CD1c-positive myeloid dendritic cell (primary cell): Measurements from ENCODE around the gene UBB.

Experiments used
- DNase-seq: peaks from one replicate; pipeline ENCODE4 v3.0.0-alpha.2; 2016; ENCODE audit errors: extremely low spot score

The UBB gene

DNA sequence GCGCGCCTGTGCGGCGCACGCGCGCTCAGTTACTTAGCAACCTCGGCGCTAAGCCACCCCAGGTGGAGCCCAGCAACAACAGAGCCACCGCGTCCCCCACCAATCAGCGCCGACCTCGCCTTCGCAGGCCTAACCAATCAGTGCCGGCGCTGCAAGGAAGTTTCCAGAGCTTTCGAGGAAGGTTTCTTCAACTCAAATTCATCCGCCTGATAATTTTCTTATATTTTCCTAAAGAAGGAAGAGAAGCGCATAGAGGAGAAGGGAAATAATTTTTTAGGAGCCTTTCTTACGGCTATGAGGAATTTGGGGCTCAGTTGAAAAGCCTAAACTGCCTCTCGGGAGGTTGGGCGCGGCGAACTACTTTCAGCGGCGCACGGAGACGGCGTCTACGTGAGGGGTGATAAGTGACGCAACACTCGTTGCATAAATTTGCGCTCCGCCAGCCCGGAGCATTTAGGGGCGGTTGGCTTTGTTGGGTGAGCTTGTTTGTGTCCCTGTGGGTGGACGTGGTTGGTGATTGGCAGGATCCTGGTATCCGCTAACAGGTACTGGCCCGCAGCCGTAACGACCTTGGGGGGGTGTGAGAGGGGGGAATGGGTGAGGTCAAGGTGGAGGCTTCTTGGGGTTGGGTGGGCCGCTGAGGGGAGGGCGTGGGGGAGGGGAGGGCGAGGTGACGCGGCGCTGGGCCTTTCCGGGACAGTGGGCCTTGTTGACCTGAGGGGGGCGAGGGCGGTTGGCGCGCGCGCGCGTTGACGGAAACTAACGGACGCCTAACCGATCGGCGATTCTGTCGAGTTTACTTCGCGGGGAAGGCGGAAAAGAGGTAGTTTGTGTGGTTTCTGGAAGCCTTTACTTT, at the start of gene UBB:
UBB (plus strand) TSS at position 452 of the 856 bp plus-strand sequence. CDS start 817 bp downstream, outside the sequence.
- DNase-seq, result peak; percentile 97

DNA sequence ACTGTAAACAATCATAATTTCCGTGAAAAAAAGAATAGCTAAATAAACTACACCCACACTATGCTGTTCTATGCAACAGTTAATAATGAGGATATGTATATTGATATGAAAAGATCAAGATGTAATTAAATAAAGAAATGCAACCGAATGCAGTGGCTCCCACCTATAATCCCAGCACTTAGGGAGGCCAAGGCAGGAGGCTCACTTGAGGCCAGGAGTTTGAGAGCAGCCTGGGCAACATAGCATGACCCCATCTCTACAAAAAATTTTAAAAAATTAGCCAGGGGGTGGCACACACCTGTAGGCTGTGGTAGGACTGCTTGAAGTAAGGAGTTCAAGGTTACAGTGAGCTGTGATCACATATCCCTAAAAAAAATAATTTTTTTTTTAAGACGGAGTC, 42.5 kb upstream of the UBB start:
- DNase-seq, result no peak

DNA sequence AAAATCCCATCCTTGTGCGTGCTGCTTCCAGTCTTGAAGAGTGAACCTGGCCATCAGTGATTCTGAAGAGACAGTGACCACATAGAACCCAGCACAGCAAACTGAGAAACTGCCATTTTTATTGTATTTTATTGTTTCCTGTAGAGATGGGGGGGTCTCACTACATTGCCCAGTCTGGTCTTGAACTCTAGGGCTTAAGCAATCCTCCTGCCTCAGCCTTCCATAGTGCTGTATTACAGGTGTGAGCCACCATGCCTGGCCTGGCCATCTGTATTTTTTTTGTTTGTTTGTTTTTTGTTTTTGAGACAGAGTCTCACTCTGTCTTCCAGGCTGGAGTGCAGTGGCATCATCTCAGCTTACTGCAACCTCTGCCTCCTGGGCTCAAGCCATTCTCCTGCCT, 41.5 kb upstream of the UBB start:
- no peak for DNase-seq

DNA sequence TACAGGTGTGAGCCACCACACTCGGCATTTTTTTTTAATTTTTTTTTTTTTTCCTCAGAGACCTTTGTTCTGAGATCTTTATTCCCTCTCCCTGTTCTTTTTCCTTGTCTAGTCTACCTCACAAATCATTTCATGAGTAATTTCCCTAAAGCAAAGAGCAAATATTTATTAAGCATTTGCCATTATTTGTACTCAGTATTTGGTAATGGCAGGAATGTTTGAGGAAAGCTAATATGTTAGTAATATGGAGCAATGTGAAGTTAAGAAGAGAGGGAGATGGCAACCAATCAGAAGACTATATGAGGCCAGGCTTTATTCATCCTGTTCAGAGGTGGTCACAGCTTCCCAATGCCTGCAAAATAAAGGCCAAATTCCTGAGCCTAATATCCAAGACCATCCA, 40.9 kb upstream of the UBB start:
- no peak for DNase-seq

DNA sequence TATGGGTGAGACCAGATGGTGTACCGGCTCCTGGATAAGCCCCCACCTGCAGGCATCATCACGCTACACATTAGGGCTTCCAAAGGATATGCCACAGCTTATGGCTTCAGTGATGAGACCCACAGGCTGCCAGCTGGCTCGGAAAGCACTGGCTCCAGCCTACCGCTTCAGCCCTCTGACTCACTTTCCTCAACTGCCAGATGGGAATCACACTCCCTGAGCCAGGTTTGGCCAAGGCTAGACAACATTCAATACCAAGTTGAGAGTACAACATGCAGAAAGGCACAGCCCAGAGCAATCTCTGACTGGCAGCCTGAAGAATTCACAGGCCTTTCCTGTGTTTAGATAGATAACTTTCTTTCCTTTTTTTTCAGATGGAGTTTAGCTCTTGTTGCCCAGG, 37.9 kb upstream of the UBB start:
- DNase-seq, result no peak

DNA sequence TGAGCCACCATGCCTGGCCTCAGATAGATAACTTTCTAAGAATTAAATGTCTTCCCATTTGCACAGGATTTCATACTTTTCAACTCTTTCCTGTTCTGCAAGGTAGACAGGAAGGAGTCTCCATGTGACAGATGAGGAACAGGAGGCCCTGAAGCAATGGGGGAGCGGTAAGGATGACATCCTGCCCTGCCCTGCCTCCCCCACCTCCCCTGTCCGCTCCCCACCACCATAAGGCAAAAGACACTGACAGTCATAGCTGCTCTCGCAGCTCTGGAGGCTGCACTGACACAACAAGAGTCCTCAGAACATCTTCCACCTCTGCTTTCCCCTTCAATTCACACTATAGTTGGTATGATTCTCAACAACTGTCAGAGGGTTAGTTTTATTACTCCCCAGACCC, 37.3 kb upstream of the UBB start:
- no peak for DNase-seq

DNA sequence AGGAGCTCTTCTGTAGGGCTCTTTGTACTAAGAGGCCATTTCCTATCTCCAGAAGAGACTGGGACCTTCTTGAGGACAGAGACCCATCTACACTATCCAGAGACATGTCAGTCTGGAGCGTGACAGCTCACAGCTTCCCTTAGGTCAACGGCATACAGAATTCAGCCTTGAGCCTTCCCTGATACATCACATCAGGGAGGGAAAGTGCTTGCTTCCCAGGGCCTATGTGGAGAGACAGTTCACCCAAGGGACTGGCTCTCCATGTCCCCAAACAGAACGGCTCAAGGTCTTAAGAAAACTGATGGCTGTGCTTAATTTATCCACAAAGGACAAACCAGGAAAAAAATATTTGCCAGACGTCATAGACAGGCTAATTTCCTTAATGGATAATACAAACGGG, 35.3 kb upstream of the UBB start:
- DNase-seq, result no peak

DNA sequence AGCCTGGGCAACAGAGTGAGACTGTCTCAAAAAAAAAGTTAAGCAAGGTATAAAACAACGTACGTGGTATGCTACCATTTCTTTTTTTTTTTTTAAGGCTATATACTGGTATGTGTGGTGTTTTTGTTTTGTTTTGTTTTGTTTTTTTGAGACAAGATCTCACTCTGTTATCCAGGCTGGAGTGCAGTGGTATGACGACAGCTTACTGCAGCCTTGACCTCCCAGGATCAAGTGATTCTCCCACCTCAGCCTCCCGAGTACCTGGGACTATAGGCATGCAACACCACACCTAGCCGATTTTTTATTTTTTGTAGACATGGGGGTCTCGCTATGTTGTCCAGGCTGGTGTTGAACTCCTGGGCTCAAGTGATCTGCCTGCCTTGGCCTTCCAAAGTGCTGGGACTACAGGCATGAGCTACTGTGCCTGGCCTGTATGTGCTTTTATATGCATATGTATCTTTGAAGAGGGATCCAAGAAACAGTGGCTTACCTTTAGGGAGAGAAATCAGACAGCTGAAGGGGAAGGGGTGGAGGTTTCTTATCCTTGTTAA, 34.1 kb upstream of the UBB start:
- DNase-seq, result no peak

DNA sequence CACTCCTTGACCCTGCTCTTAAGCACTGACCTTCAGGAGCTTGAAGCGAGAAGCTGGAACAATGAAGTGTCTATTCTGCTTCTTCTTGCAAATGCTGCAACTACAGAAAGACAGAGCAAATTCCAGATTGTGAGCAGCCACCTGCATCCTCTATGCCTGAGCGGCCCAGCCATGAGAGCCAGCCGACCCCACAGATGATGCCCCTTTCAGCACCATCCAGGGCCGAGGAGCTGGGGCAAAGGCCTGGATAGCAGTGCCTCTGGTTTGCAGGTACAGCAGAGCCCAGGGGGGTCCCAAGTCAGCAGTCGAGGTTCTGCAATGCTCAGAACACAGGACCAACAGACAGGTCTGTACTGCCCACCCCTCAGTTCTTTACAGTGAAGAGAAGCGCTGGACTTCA, 32.3 kb upstream of the UBB start:
- no peak for DNase-seq

DNA sequence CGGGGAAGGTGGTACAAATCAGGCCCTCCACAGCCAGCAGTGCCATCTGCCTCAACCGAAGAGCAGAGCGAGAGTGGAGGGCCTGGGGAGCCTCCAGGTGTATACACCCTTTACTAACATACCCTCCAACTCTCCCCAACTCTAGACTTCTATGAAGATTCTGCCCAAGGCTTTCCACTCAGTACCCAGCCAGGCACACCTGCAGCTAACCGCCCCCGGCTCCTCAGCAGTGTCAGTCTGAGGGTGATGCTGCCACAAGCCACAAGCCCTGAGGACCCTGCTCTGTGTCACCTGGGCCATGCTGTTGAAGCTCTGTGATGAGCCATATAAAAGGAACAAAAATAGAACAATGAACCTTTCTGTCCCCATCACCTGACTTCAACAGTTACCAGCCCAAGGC, 31.5 kb upstream of the UBB start:
- DNase-seq, result no peak

DNA sequence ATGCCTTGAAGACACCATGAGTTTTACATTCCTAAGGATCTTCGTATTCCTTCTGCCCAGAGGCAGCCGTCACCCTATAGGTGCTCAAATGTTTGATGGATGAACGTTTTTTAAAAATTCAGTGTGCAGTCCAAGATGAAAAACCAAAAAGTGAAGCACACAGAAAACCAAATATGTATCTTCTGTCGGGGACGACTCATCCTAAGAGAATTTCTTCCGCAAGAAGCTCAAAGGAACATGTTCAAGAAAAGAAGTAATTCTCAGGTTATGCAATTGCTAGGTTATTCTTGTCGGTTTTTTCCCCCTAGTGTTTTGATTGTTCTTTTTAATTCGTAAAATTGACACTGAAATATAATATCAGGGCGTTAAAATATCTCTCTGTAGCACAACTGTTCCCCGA, 29.1 kb upstream of the UBB start:
- no peak for DNase-seq

DNA sequence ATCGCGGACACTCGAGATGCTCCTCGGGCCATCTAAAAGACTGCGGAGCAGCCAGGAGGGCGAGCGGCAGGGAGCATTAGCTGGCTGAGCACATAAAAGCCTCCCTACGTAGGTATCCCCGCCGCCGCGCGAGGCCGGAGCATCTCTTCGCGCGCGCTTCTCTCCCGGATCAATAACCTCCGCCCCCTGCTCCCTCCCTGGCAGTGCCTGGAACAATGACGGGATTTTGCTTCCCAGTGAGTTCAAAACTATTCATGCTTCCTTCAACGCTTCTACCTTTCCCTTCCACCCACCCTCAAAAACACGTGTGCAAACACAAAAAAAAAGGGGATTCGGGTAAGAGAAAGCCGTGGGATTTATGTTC, 28.6 kb upstream of the UBB start:
- no peak for DNase-seq

DNA sequence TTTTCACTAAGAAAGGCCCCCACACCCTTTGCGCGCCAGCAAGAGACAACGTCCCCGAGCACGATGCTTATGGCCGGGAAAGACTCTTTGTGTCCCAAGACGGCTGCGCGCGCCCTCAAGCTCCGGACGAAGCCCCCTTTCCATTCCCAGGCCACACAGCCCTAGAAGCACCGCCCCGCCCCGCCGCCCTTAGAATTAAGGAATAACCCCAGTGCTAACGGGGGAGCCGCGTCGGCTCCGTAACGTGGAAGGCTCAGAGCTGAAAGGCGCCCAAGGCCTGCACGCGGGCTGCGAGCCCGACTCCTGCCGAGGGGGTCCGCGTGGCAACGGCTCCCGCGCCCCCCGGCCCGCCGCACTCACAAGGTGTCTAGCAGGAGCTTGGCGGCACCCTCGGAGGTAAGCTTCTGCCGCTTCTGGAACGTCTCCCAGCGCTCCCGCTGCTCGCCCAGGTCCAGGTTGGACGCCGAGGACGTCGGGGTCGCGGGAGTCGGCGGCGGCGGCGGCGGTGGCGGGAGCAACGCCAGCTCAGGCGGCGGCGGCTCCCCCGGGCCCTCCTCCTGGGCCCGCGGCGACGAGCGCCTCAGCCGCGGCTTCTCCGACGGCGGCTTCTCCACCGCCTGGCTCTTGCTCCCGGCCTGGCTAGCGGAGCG, 28.1 kb upstream of the UBB start:
- peak; percentile 25 for DNase-seq

DNA sequence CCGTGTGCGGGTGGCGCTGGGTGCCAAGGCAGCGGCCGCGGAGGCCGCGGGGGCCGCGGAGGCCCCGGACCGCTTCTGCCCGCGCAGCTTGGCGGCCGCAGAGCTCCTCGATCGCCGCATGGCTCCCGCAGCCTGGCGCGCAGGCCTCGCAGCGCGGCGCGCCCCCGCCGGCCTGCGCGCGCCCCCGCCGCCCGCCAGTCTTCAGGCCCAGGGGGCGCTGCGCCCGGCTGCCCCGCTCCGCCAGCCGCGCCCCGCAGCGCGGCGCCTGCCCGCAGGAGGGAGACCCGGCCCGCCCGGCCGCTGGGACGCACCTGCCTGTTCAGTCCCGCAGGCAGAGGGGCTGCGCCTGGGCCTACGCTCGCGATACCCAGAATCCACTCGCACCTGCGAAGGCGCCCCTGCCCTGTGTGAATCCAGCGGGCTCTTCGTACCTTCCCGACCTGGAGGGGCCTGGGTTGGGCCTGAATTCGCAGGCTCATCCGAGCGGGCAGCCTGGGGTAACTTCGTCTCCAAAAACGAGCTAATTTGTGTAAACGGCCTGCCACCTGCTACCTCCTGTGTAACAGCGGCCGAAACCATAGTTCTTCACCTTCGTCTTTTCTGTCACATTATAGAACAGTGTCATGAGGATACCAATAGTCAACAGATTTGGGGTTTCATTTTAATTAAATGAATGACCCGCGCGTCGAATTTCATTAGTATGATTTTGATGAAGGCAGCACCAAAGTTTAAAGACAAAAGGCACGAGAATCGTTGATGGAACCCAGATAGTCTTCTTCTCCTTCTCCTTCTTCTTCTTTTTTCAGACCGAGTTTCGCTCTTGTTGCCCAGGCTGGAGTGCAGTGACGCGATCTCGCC, 27.3 kb upstream of the UBB start, which contains the start of gene CENPV:
CENPV (minus strand) TSS at position 153 of the 858 bp plus-strand sequence; CDS start at position 120, 33 bp downstream.
- peak; percentile 59 for DNase-seq

DNA sequence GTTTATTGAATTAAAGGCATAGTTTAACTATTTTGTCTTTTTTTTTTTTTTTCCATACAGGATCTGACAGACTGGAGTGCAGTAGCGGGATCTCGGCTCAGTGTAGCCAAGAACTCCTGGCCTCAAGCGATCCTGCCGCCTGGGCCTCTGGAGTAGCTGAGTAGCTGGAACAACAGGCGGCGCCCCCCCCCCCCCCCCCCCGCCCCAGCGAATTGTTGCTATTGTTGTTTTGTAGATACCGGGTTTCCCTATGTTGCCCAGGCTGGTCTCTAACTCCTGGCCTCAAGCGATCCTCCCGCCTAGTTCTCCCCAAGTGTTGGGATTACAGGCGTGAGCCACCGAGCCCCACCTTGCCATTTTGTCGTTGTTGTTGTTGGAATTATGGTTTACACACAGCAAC, 26.3 kb upstream of the UBB start:
- no peak for DNase-seq

DNA sequence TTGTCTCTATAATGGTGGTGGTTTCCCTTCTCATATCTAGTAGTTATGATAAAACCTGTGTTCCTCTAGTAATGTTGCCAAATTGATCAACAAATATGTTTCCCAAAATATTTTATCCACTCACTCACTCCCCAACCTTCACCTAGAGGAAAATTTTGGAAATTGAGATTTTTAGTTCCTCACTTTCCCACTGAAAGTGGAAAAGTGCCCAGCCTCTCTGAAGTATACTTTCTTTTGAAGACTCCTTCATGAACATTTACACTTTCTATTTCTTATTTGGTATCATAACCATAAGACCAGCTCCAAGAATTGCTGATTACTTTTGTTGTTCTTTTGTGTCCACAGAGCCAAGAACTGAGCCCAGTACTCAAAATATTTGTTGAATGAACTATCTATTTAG, 22.5 kb upstream of the UBB start:
- no peak for DNase-seq

DNA sequence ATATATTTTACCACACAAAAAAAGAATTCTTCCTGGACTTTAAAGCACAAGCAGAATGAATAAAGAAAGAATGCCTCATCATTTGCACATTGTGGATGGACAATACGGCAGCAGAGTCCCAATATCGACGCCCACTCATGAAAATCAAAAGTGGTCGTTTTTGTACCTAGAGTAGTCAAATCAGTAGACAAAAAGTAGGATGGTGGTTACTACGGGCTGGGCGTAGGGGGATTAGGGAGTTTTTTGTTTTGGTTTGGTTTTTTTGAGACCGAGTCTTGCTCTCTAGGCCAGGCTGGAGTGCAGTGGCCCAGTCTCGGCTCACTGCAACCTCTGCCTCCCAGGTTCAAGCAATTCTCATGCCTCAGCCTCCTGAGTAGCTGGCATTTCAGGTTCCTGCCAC, 19.0 kb upstream of the UBB start:
- DNase-seq, result no peak

DNA sequence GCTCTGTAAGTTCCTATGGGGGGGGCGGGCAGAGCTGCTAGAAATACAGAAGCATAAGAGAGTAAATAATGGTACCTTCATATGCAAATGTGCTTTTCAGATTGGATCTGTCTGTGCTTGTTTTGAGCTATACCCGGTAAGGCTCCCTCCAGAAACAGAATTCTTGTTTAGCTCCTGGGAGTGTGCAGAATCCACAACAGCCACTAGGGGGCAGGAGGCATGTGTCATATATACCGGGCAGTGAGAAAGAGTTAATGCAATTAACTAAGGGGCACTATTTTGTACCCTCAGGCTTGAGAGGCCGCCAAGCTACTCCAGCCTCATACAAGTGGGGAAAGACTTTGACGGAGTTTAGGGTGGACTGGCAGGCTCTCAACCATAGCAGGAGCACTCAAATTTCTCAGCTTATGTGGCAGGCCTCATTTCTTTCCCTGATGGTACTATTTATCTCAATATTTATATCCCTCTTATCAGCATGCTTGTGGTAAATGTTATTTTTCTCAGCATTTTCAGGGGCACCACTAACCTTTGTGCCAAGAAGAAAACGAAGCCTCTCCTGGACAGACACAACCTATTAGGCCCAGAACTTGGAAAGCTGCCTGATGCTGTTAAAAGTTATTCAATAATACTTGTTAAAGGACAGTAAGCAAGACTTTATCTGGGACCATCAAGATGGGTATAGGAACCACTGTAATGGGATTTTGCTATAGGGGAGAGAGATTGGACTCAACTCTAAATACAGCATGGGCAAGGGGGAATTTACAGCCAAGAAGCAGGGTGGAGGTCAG, 16.9 kb upstream of the UBB start:
- DNase-seq, result peak; percentile 83

DNA sequence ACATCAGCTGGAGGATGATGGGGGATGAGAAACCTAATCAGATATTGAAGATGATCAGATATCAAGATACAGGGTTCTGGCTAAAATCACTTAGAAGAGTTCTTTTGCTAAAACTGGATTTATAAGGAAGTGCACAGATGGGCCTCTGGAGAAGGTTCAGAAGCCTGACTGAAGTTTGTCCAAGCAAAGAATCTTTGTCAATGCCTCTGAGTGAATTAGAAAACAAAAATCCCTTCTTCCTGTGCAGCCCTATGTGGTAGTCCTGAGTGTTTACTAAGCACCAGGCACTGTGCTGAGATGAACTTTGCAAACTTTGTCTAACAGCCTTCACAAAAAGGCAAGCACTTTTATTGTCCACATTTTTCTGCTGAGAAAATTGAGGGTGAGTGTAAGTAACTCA, 16.3 kb upstream of the UBB start:
- DNase-seq, result no peak

DNA sequence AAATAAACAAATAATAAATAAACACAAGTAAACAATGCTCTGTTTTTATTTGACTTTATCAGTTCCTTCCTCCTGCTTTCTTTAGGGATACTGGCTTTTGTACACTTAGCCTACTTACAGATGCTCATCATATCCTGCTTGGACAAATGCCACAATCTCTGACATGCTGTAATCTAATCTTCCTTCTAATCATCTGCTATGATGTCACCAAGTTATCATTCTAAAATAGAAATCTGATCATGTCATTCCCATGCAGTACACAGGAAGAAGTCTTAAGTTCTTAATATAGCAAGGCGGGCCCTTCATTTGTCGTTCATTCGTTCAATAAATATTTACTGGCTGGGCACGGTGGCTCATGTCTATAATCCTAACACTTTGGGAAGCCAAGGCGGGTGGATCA, 9.1 kb upstream of the UBB start:
- DNase-seq, result peak; percentile 10
